Measurements from ENCODE around the gene CYSLTR2.

CYSLTR2 gene

DNA sequence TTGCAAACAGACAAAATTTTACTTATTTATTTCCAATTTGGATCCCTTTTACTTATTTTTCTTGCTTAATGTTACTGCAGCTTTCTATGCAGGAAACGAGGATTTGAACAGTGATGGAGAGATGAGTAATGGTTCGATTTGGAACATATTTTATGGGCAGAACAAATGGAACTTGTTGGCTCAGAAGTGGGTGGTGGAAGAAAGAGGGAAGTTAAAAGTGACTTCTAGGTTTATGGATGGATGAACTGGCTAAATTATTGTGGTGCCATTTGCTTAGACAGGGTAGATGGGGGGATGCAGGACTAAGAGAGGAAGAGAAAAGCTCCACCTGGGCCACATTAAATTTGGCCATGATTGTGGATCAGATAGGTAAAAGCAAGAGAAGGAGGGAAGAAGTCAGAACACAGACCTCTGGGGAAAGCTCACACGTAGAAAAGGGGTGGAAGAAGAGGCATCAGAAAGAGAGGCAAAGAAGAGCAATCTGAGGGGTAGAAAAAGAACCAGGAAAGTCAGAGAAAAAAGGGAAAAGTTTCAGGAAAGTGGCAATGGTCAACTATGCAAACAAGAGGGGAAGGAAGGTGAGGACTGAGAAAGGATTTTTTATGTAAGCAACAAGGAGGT lies 768 bp upstream of the CYSLTR2 start:
- no peak overlapping the region for H3K4me3 ChIP-seq (ENCODE audit: low read depth, low read length)
- TF ChIP-seq CTCF (IDR thresholded peaks at IDR 0.05; ENCODE audit: low read depth, low read length) (no peak), MAX (IDR thresholded peaks at IDR 0.05; ENCODE audit: low read depth, low read length) (no peak), MYC (IDR thresholded peaks at IDR 0.05; ENCODE audit: low read depth, low read length) (no peak), POLR2A (IDR thresholded peaks at IDR 0.05; ENCODE audit: extremely low read depth, insufficient read length) (no peak)
- DNase-seq (ENCODE audit: low read depth), result no peak

DNA sequence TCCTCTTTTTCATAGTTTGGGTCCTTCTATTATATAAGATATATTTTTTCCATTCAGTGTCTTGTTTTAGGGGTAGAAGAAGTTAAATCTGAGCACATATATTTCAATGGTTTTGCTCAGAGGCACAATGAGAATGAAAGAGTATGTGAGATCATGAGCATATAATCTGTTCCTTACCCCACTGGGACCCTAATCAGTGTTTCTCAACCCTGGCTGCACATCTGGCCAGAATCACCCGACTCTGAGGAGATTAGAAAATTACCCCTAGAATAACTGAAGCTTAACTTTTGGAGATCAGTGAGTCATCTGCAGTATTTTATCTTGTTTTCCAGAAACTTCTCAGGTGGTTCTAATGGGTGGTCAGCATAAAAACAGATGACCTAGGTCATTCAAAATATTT lies 782 bp downstream of the CYSLTR2 start:
- no peak for TF ChIP-seq MYC (IDR thresholded peaks at IDR 0.05; ENCODE audit: low read depth, low read length)
- no peak for TF ChIP-seq POLR2A (IDR thresholded peaks at IDR 0.05; ENCODE audit: extremely low read depth, insufficient read length)
- TF ChIP-seq MAX (IDR thresholded peaks at IDR 0.05; ENCODE audit: low read depth, low read length), result no peak
- TF ChIP-seq CTCF (IDR thresholded peaks at IDR 0.05; ENCODE audit: low read depth, low read length), result no peak
- no peak for DNase-seq (ENCODE audit: low read depth)
- H3K4me3 ChIP-seq (ENCODE audit: low read depth, low read length), result no peak overlapping the region

- no peak for DNase-seq (ENCODE audit: low read depth)
- no peak overlapping the region for H3K4me3 ChIP-seq (ENCODE audit: low read depth, low read length)
- TF ChIP-seq MAX (IDR thresholded peaks at IDR 0.05; ENCODE audit: low read depth, low read length) (no peak), POLR2A (IDR thresholded peaks at IDR 0.05; ENCODE audit: extremely low read depth, insufficient read length) (no peak), MYC (IDR thresholded peaks at IDR 0.05; ENCODE audit: low read depth, low read length) (no peak), CTCF (IDR thresholded peaks at IDR 0.05; ENCODE audit: low read depth, low read length) (no peak)
Observed at GRCh38 chr13:48655291-48655690, 1.6 kb downstream of the CYSLTR2 start.

DNA sequence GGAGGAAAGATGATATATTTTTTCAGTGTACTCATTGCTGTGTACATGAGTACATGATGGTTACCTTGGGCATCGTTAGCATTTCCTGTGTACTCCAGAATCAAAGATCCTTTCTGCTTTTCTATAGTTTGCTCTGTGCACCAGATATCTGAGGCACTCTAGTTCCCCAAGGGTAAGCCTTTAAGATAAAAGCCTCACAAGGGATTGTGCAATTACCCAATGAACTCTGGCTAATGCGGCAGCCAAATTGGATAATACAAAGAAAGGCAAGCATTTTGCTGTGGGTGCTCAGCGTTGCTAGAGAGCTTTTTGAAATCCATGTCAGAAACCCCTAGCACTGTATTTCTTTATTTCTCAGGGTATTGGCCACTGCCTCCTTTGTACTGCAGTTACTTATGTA lies 2.9 kb downstream of the CYSLTR2 start:
- DNase-seq (ENCODE audit: low read depth), result peak; percentile 54
- TF ChIP-seq MYC (IDR thresholded peaks at IDR 0.05; ENCODE audit: low read depth, low read length) (no peak), CTCF (IDR thresholded peaks at IDR 0.05; ENCODE audit: low read depth, low read length) (no peak), MAX (IDR thresholded peaks at IDR 0.05; ENCODE audit: low read depth, low read length) (no peak), POLR2A (IDR thresholded peaks at IDR 0.05; ENCODE audit: extremely low read depth, insufficient read length) (no peak)
- H3K4me3 ChIP-seq (ENCODE audit: low read depth, low read length), result no peak overlapping the region

- peak; percentile 83 for DNase-seq (ENCODE audit: low read depth)
- peak overlapping the region; percentile 25 for H3K4me3 ChIP-seq (ENCODE audit: low read depth, low read length)
- TF ChIP-seq POLR2A (IDR thresholded peaks at IDR 0.05; ENCODE audit: extremely low read depth, insufficient read length), result no peak
- peak; percentile 22; the same call in 1 of the 2 replicates for TF ChIP-seq MAX (IDR thresholded peaks at IDR 0.05; ENCODE audit: low read depth, low read length)
- TF ChIP-seq CTCF (IDR thresholded peaks at IDR 0.05; ENCODE audit: low read depth, low read length), result no peak
- TF ChIP-seq MYC (IDR thresholded peaks at IDR 0.05; ENCODE audit: low read depth, low read length), result 0 out of 2 replicates have a peak, but pooled peaks have one; percentile 28
Observed at GRCh38 chr13:48660361-48661076, 6.8 kb downstream of the CYSLTR2 start.

All from NB4 (cell line).